Measurements from ENCODE around the gene GPR21. TPM values are rescaled to one million over a fixed set of nuclear protein-coding genes. Genes with fewer than 3 reads are reported as not detected.

Gene GPR21
- total RNA-seq, 1 experiment from 2014 or later, result 0.63 TPM

- CTCF ChIA-PET, result no interaction called here
- POLR2A ChIA-PET, result no interaction called here
- no peak overlapping the region for H3K27ac Mint-ChIP-seq
- H3K4me1 Mint-ChIP-seq, result no peaks in the 10 kb centered on the region
- no peak overlapping the region for H3K4me3 Mint-ChIP-seq
- H3K36me3 Mint-ChIP-seq, result peaks cover 38% of the 10 kb centered on the region
- no peak for TF ChIP-seq CDX4 (CRISPR knock-in tag; IDR thresholded peaks at IDR 0.05; ENCODE audit: borderline replicate concordance)
- TF ChIP-seq RELA (CRISPR knock-in tag; IDR thresholded peaks at IDR 0.05; ENCODE audit: borderline replicate concordance), result no peak
- TF ChIP-seq ESRRA (CRISPR knock-in tag; IDR thresholded peaks at IDR 0.05; ENCODE audit: borderline replicate concordance), result no peak
- TF ChIP-seq CTCF (IDR thresholded peaks at IDR 0.05), result no peak
- TF ChIP-seq ETV6 (CRISPR knock-in tag; IDR thresholded peaks at IDR 0.05), result no peak
- TF ChIP-seq, protein P1, sequence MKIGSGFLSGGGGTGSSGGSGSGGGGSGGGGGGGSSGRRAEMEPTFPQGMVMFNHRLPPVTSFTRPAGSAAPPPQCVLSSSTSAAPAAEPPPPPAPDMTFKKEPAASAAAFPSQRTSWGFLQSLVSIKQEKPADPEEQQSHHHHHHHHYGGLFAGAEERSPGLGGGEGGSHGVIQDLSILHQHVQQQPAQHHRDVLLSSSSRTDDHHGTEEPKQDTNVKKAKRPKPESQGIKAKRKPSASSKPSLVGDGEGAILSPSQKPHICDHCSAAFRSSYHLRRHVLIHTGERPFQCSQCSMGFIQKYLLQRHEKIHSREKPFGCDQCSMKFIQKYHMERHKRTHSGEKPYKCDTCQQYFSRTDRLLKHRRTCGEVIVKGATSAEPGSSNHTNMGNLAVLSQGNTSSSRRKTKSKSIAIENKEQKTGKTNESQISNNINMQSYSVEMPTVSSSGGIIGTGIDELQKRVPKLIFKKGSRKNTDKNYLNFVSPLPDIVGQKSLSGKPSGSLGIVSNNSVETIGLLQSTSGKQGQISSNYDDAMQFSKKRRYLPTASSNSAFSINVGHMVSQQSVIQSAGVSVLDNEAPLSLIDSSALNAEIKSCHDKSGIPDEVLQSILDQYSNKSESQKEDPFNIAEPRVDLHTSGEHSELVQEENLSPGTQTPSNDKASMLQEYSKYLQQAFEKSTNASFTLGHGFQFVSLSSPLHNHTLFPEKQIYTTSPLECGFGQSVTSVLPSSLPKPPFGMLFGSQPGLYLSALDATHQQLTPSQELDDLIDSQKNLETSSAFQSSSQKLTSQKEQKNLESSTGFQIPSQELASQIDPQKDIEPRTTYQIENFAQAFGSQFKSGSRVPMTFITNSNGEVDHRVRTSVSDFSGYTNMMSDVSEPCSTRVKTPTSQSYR (CRISPR knock-in tag; IDR thresholded peaks at IDR 0.05), result no peak
- TF ChIP-seq MXD4 (CRISPR knock-in tag; IDR thresholded peaks at IDR 0.05; ENCODE audit: borderline replicate concordance), result no peak
- TF ChIP-seq, protein P2, sequence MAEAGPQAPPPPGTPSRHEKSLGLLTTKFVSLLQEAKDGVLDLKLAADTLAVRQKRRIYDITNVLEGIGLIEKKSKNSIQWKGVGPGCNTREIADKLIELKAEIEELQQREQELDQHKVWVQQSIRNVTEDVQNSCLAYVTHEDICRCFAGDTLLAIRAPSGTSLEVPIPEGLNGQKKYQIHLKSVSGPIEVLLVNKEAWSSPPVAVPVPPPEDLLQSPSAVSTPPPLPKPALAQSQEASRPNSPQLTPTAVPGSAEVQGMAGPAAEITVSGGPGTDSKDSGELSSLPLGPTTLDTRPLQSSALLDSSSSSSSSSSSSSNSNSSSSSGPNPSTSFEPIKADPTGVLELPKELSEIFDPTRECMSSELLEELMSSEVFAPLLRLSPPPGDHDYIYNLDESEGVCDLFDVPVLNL (CRISPR knock-in tag; IDR thresholded peaks at IDR 0.05; ENCODE audit: borderline replicate concordance, low read depth), result no peak
- TF ChIP-seq, protein P3, sequence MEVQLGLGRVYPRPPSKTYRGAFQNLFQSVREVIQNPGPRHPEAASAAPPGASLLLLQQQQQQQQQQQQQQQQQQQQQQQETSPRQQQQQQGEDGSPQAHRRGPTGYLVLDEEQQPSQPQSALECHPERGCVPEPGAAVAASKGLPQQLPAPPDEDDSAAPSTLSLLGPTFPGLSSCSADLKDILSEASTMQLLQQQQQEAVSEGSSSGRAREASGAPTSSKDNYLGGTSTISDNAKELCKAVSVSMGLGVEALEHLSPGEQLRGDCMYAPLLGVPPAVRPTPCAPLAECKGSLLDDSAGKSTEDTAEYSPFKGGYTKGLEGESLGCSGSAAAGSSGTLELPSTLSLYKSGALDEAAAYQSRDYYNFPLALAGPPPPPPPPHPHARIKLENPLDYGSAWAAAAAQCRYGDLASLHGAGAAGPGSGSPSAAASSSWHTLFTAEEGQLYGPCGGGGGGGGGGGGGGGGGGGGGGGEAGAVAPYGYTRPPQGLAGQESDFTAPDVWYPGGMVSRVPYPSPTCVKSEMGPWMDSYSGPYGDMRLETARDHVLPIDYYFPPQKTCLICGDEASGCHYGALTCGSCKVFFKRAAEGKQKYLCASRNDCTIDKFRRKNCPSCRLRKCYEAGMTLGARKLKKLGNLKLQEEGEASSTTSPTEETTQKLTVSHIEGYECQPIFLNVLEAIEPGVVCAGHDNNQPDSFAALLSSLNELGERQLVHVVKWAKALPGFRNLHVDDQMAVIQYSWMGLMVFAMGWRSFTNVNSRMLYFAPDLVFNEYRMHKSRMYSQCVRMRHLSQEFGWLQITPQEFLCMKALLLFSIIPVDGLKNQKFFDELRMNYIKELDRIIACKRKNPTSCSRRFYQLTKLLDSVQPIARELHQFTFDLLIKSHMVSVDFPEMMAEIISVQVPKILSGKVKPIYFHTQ (CRISPR knock-in tag; IDR thresholded peaks at IDR 0.05), result no peak
- no peak for TF ChIP-seq GRHL2 (CRISPR knock-in tag; IDR thresholded peaks at IDR 0.05; ENCODE audit: insufficient replicate concordance, severe bottlenecking)
- TF ChIP-seq OVOL2 (CRISPR knock-in tag; IDR thresholded peaks at IDR 0.05; ENCODE audit: borderline replicate concordance), result no peak
- no peak for TF ChIP-seq ZNF396 (CRISPR knock-in tag; IDR thresholded peaks at IDR 0.05; ENCODE audit: borderline replicate concordance)
- no peak for TF ChIP-seq ATF2 (CRISPR knock-in tag; IDR thresholded peaks at IDR 0.05; ENCODE audit: borderline replicate concordance, low read depth)
- TF ChIP-seq, protein P4, sequence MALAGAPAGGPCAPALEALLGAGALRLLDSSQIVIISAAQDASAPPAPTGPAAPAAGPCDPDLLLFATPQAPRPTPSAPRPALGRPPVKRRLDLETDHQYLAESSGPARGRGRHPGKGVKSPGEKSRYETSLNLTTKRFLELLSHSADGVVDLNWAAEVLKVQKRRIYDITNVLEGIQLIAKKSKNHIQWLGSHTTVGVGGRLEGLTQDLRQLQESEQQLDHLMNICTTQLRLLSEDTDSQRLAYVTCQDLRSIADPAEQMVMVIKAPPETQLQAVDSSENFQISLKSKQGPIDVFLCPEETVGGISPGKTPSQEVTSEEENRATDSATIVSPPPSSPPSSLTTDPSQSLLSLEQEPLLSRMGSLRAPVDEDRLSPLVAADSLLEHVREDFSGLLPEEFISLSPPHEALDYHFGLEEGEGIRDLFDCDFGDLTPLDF (CRISPR knock-in tag; IDR thresholded peaks at IDR 0.05), result no peak
- no peak for TF ChIP-seq CBFB (CRISPR knock-in tag; IDR thresholded peaks at IDR 0.05; ENCODE audit: low read depth)
- TF ChIP-seq, protein P5, sequence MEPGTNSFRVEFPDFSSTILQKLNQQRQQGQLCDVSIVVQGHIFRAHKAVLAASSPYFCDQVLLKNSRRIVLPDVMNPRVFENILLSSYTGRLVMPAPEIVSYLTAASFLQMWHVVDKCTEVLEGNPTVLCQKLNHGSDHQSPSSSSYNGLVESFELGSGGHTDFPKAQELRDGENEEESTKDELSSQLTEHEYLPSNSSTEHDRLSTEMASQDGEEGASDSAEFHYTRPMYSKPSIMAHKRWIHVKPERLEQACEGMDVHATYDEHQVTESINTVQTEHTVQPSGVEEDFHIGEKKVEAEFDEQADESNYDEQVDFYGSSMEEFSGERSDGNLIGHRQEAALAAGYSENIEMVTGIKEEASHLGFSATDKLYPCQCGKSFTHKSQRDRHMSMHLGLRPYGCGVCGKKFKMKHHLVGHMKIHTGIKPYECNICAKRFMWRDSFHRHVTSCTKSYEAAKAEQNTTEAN (CRISPR knock-in tag; IDR thresholded peaks at IDR 0.05), result no peak
- no peak for TF ChIP-seq CREM (CRISPR knock-in tag; IDR thresholded peaks at IDR 0.05)
- TF ChIP-seq ZNF232 (CRISPR knock-in tag; IDR thresholded peaks at IDR 0.05), result no peak
- DNase-seq (ENCODE audit: low spot score) (no peak), ATAC-seq (no peak)
- H3K9me3 Mint-ChIP-seq, result 0 out of 2 replicates have a peak, but pooled peaks cover 4% of the 10 kb centered on the region
- no peaks in the 10 kb centered on the region for H3K27me3 Mint-ChIP-seq (ENCODE audit: low read depth)
These were observed 21.5 kb upstream of the GPR21 start for GRCh38 chr9:123011878-123012528.

Measured in WTC11 (cell line).